Mesendoderm (in vitro differentiated cells): ENCODE data around the gene SEC14L5.

Experiments used
- DNase-seq: peaks from one replicate; pipeline ENCODE4 v3.0.0; 2013
- H2AK5ac ChIP-seq: 2 replicates; pipeline ENCODE4 v1.6.1; 2013; ENCODE audit warnings: low read length, inconsistent platforms
- H2BK120ac ChIP-seq: 2 replicates; pipeline ENCODE4 v1.6.1; 2013; ENCODE audit warnings: low read depth, mild to moderate bottlenecking, low read length, moderate library complexity, mixed read lengths
- H2BK15ac ChIP-seq: replicated peaks from 2 replicates; pipeline ENCODE4 v1.6.1; 2013; ENCODE audit warnings: low read depth, mild to moderate bottlenecking, moderate library complexity
- H2BK5ac ChIP-seq: 2 replicates; pipeline ENCODE4 v1.6.1; 2013; ENCODE audit warnings: low read length, inconsistent platforms
- H3K18ac ChIP-seq: 2 replicates; pipeline ENCODE4 v1.6.1; 2013; ENCODE audit warnings: mild to moderate bottlenecking, low read length, mixed read lengths
- H3K23ac ChIP-seq: one replicate; pipeline ENCODE4 v1.6.1; 2013; ENCODE audit warnings: low read length
- H3K27ac ChIP-seq: 2 replicates; pipeline ENCODE4 v1.5.1; 2013; ENCODE audit warnings: low read depth, mild to moderate bottlenecking, inconsistent platforms, low read length, moderate library complexity
- H3K27me3 ChIP-seq: 2 replicates; pipeline ENCODE4 v1.6.1; 2013; ENCODE audit warnings: low read length, control low read depth, mild to moderate bottlenecking, inconsistent platforms; ENCODE audit not compliant: insufficient read depth, poor library complexity
- H3K36me3 ChIP-seq: 2 replicates; pipeline ENCODE4 v1.6.1; 2013; ENCODE audit warnings: low read length, inconsistent platforms; ENCODE audit not compliant: control insufficient read depth, insufficient read depth
- H3K4ac ChIP-seq: one replicate; pipeline ENCODE4 v1.6.1; 2013; ENCODE audit warnings: low read depth, mild to moderate bottlenecking, low read length, moderate library complexity
- H3K4me1 ChIP-seq: 2 replicates; pipeline ENCODE4 v1.6.1; 2013; ENCODE audit warnings: low read depth, low read length, inconsistent platforms; ENCODE audit not compliant: control insufficient read depth
- H3K4me2 ChIP-seq: 2 replicates; pipeline ENCODE4 v1.6.1; 2013; ENCODE audit warnings: low read length
- H3K4me3 ChIP-seq: 2 replicates; pipeline ENCODE4 v1.5.1; 2013; ENCODE audit warnings: mild to moderate bottlenecking, low read length
- H3K56ac ChIP-seq: one replicate; pipeline ENCODE4 v1.6.1; 2013; ENCODE audit warnings: low read length
- H3K79me1 ChIP-seq: 2 replicates; pipeline ENCODE4 v1.6.1; 2013; ENCODE audit warnings: low read length, inconsistent platforms
- H3K79me2 ChIP-seq: 2 replicates; pipeline ENCODE4 v1.6.1; 2013; ENCODE audit warnings: mild to moderate bottlenecking, low read length; ENCODE audit not compliant: control insufficient read depth, insufficient read depth
- H3K9ac ChIP-seq: 2 replicates; pipeline ENCODE4 v1.6.1; 2013; ENCODE audit warnings: low read length, inconsistent platforms
- H4K5ac ChIP-seq: one replicate; pipeline ENCODE4 v1.6.1; 2013; ENCODE audit warnings: low read length
- H4K8ac ChIP-seq: one replicate; pipeline ENCODE4 v1.6.1; 2013; ENCODE audit warnings: low read depth, mild to moderate bottlenecking, control low read depth, low read length, moderate library complexity
- WGBS: extraction: QIAGEN DNeasy Blood & Tissue Kit; methylation state at CpG from one replicate; pipeline ENCODE4 v1.1.7; 2013; ENCODE audit warnings: low lambda C conversion rate, missing lambda C conversion rate; ENCODE audit not compliant: insufficient coverage; ENCODE audit errors: extremely low coverage; 5-methylcytosine and 5-hydroxymethylcytosine counted together

The SEC14L5 gene

DNA sequence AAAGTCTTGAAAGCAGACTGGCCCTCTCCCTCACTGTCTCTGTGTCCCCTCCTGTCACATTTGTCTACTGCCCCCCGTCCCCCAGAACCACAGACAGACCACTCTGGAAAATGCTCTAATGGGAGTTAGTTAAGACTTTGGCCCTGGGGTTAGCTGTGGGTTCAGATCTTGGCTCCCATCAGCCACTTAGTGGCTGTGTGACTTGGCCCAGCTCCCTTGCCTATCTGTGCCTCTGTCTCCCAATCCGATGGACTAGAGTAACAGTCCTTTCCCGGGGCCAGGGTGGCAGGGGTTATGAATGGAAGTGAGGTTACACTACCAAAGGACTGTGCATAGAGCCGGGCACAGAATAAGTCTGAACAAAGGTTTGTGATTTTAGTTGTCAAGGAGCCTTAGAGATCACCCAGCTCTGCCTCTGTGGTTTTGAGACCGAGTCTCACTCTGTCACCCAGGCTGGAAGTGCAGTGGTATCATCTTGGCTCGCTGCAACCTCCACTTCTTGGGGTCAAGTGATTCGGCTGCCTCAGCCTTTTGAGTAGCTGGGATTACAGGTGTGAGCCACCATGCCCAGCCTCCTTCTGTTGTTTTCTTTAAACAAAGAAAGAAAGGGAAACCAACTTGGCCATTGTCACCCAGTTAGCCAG, 44.9 kb upstream of the SEC14L5 start:
- Histone ChIP-seq H3K4ac (no peak overlapping the region), H3K27ac (no peak overlapping the region), H3K4me2 (no peak overlapping the region), H4K5ac (no peak overlapping the region), H2AK5ac (no peak overlapping the region), H3K36me3 (no peaks in the 10 kb centered on the region), H3K4me3 (no peak overlapping the region), H4K8ac (no peak overlapping the region), H3K4me1 (no peaks in the 10 kb centered on the region), H3K18ac (no peak overlapping the region), H2BK5ac (no peak overlapping the region), H3K56ac (no peak overlapping the region), H3K23ac (no peak overlapping the region), H2BK120ac (no peak overlapping the region), H3K79me2 (no peaks in the 10 kb centered on the region), H2BK15ac (no peak overlapping the region), H3K27me3 (no peaks in the 10 kb centered on the region), H3K79me1 (no peaks in the 10 kb centered on the region), H3K9ac (no peak overlapping the region)
- no CpG with 5 or more reads among the region's 7 CpGs for WGBS
- no peak for DNase-seq

DNA sequence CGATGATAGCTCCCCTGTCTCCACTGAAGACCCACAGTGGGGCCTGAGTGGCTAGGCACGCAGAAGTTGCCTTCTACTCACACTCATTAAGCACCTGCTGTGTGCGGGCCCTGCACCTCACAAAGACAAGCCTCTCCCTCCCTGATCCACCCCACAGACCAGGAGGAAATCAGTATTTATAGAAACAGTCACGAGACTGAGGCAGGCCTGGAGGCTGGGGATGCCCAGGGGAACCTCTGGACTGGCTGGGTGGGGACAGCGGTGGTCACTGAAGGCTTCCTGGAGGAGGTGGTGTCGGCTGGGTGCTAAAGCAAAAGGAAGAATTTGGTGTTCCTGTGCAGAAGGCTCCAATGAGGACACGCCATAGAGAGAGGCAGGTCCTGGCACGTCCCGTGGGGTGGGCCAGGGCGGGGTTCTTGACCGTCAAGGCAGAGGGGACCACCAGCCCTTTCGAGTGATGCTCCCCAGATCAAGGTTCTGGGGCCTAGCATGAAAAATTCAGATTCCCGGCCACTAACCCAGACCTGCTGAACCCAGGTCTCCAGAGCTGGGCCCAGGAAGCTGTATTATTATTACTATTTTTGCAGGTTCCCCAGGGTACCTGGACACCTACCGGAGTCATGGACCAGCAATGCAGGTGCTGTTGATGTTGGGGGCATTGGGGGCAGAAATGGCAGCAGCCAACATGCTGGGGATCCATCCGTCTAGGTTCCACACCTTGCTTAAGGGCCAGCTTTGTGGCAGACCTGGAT, 44.2 kb upstream of the SEC14L5 start:
- Histone ChIP-seq H3K4me1 (no peaks in the 10 kb centered on the region), H4K5ac (no peak overlapping the region), H2BK120ac (no peak overlapping the region), H3K9ac (no peak overlapping the region), H3K56ac (no peak overlapping the region), H4K8ac (no peak overlapping the region), H3K4me3 (no peak overlapping the region), H2AK5ac (no peak overlapping the region), H3K79me1 (no peaks in the 10 kb centered on the region), H3K79me2 (no peaks in the 10 kb centered on the region), H2BK5ac (no peak overlapping the region), H3K23ac (no peak overlapping the region), H3K27ac (no peak overlapping the region), H3K4ac (no peak overlapping the region), H3K27me3 (no peaks in the 10 kb centered on the region), H2BK15ac (no peak overlapping the region), H3K18ac (no peak overlapping the region), H3K36me3 (no peaks in the 10 kb centered on the region), H3K4me2 (no peak overlapping the region)
- no peak for DNase-seq
- no CpG with 5 or more reads among the region's 15 CpGs for WGBS

DNA sequence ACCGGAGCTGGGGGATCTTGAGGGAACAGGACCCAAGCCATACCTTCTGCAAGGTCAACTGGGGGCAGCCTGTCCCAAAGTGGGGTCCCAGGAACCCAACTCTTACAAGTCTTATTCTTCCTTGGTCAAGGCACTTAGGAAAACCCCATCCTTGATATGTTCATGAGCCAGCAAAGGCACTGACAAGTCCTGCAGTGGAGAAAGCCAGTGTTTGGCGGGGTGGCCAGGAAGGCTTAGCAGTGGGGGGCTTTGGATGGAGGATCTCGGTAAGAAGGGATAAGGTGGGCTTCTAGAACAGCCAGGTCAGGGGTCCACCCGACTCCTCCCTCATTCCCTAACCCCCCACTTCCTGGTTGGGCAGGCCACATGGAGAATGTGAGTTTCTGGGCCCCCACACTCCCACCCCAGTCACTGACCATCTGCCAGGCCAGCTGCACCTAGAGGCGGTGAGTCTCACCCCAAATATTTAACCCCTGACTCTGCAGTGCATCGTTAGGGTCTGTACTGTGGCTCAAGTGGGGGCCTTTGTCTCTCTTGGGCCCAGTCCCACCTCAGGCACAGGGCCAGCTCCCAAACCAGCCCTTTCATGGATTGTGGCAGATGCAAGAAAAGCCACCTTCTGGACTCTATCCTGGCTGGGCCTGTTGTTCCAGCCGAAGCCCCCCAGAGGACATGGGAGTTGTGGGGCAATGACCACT, 43.5 kb upstream of the SEC14L5 start:
- no peaks in the 10 kb centered on the region for H3K27me3 ChIP-seq
- H4K8ac ChIP-seq, result no peak overlapping the region
- no peak overlapping the region for H3K4me2 ChIP-seq
- H2BK5ac ChIP-seq, result no peak overlapping the region
- H3K18ac ChIP-seq, result no peak overlapping the region
- H3K27ac ChIP-seq, result no peak overlapping the region
- no peak overlapping the region for H2AK5ac ChIP-seq
- H3K23ac ChIP-seq, result no peak overlapping the region
- H3K79me2 ChIP-seq, result no peaks in the 10 kb centered on the region
- H3K36me3 ChIP-seq, result no peaks in the 10 kb centered on the region
- no peak overlapping the region for H3K56ac ChIP-seq
- no CpG with 5 or more reads among the region's 7 CpGs for WGBS
- H2BK120ac ChIP-seq, result no peak overlapping the region
- H3K4ac ChIP-seq, result no peak overlapping the region
- no peak overlapping the region for H3K4me3 ChIP-seq
- DNase-seq, result no peak
- H4K5ac ChIP-seq, result no peak overlapping the region
- no peaks in the 10 kb centered on the region for H3K4me1 ChIP-seq
- H3K9ac ChIP-seq, result no peak overlapping the region
- H2BK15ac ChIP-seq, result no peak overlapping the region
- H3K79me1 ChIP-seq, result no peaks in the 10 kb centered on the region

DNA sequence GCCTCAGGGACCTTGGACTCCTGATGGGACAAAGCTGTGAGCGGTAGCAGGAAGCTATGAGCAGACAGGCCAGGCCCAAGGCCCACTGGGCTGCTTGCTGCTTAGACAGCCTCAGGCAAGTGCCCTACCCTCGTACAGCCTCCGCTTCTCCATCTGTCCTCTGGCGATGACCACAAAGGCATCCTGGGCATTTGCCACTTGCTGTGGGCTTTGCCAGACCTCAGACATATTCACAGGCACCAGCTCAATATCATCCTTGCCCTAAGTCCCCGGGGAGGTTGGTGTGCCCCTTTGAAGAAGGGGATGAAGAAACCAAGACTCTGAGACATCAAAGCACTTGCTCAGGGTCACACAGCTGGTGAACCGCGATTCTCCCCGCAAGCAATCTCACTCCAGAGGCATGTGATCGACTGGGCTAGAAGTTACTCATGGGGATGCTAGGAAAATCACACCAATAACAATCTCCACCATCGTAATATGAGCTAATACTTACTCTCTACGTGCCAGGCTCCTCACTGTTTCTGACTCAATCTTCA, 42.8 kb upstream of the SEC14L5 start:
- Histone ChIP-seq H2BK5ac (no peak overlapping the region), H2BK15ac (no peak overlapping the region), H3K4ac (no peak overlapping the region), H3K18ac (no peak overlapping the region), H3K27ac (no peak overlapping the region), H4K5ac (no peak overlapping the region), H2AK5ac (no peak overlapping the region), H3K23ac (no peak overlapping the region), H3K4me3 (no peak overlapping the region), H3K4me1 (no peaks in the 10 kb centered on the region), H3K9ac (no peak overlapping the region), H2BK120ac (no peak overlapping the region), H3K56ac (no peak overlapping the region), H3K36me3 (no peaks in the 10 kb centered on the region), H3K79me1 (no peaks in the 10 kb centered on the region), H4K8ac (no peak overlapping the region), H3K4me2 (no peak overlapping the region), H3K27me3 (no peaks in the 10 kb centered on the region), H3K79me2 (no peaks in the 10 kb centered on the region)
- DNase-seq, result no peak
- no CpG with 5 or more reads among the region's 11 CpGs for WGBS

DNA sequence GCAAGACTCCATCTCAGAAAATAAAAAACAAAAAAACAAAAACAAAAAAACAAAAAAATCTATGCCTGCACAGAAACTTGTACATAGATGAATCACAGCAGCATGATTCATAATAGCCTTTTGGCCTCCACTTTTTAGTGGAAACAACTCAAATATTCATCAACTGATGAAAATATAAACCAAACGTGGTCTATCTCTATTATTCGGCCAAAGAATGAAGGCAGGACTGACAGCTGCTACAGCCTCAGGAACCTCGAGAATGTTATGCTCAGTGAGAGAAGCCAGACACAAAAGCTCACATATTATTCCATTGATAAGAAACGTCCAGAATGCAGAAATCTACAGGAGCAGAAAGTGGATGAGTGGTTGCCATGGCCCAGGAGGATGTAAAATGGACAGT, 41.0 kb upstream of the SEC14L5 start:
- H2BK5ac ChIP-seq, result no peak overlapping the region
- H3K9ac ChIP-seq, result no peak overlapping the region
- H4K5ac ChIP-seq, result no peak overlapping the region
- H3K79me2 ChIP-seq, result no peaks in the 10 kb centered on the region
- H3K4me2 ChIP-seq, result no peak overlapping the region
- no peak overlapping the region for H2BK15ac ChIP-seq
- H3K4ac ChIP-seq, result no peak overlapping the region
- WGBS, result no CpG with 5 or more reads among the region's 4 CpGs
- no peaks in the 10 kb centered on the region for H3K27me3 ChIP-seq
- no peak overlapping the region for H4K8ac ChIP-seq
- H3K4me1 ChIP-seq, result no peaks in the 10 kb centered on the region
- no peaks in the 10 kb centered on the region for H3K36me3 ChIP-seq
- no peak overlapping the region for H3K18ac ChIP-seq
- no peak overlapping the region for H3K27ac ChIP-seq
- no peak overlapping the region for H2BK120ac ChIP-seq
- H3K56ac ChIP-seq, result no peak overlapping the region
- no peak overlapping the region for H3K23ac ChIP-seq
- no peak overlapping the region for H2AK5ac ChIP-seq
- H3K79me1 ChIP-seq, result no peaks in the 10 kb centered on the region
- H3K4me3 ChIP-seq, result no peak overlapping the region
- DNase-seq, result no peak
